ENCODE data around the gene VASH1.

- no peak for TF ChIP-seq POLR2A (IDR thresholded peaks at IDR 0.05)
- no peak for TF ChIP-seq CTCF (IDR thresholded peaks at IDR 0.05)
These were observed 46.7 kb downstream of the VASH1 start for GRCh38 chr14:76808011-76808410.
